GM12878 (cell line): ENCODE measurements around the gene KIF20B. TPM values are rescaled to one million over a fixed set of nuclear protein-coding genes. Genes with fewer than 3 reads are reported as not detected.

Experiments
- ATAC-seq: fragments of 200-7000 bp; cut with Tn5 transposase; 3 replicates; pipeline ENCODE4 v1.9.1; 2020; ENCODE audit warnings: mild to moderate bottlenecking, moderate library complexity
- BruUV-seq: library from RNA; stranded (reverse); fragments of 400-500 nt; replicated peaks from 2 replicates; lab custom pipeline; 2021; lab: Mats Ljungman, UMichigan
- CTCF ChIA-PET: fragments of 300-600 bp; sonication (Branson Sonifier 250); formaldehyde crosslinking; extraction: SDS; loops from one replicate; lab custom pipeline; 2021; ENCODE audit warnings: inconsistent platforms; lab: Yijun Ruan, JAX
- POLR2A ChIA-PET: fragments of 350-600 bp; formaldehyde crosslinking; extraction: SDS; loops from one replicate; lab custom pipeline; 2021; ENCODE audit warnings: inconsistent platforms; lab: Charles Lee
- RAD21 ChIA-PET: fragments of 300-600 bp; sonication (Branson Sonifier 250); formaldehyde crosslinking; loops from one replicate; lab custom pipeline; 2023; ENCODE audit warnings: antibody characterized with exemption; ENCODE audit not compliant: unreplicated experiment; lab: Charles Lee
- SMC1A ChIA-PET: fragments of 300-600 bp; sonication (Branson Sonifier 250); formaldehyde crosslinking; loops from one replicate; lab custom pipeline; 2023; ENCODE audit not compliant: unreplicated experiment, uncharacterized antibody; lab: Charles Lee
- DNase-seq: peaks from one replicate; pipeline ENCODE4 v3.0.0-alpha.2; 2011; ENCODE audit warnings: low read depth, low spot score
- FAIRE-seq: peaks from 3 replicates; lab custom pipeline; 2011; peaks lifted over from hg19 to GRCh38; lab: Jason Lieb, UNC
- H2AFZ ChIP-seq: 2 replicates; pipeline ENCODE4 v1.6.0; 2011; ENCODE audit warnings: low read depth, low read length, control low read depth; ENCODE audit not compliant: control insufficient read depth
- H3K27ac ChIP-seq: 2 replicates; pipeline ENCODE4 v1.5.1; 2011; ENCODE audit warnings: control low read depth; ENCODE audit not compliant: control insufficient read depth, insufficient read depth
- H3K27me3 ChIP-seq, 2 experiments: replicated peaks in 1 of 2; 2 replicates each; pipeline versions ENCODE4 v1.6.0 to v1.6.1; 2011; ENCODE audit warnings: low read length in 1 of 2; ENCODE audit not compliant: control insufficient read depth in 2 of 2, insufficient read depth in 2 of 2
- H3K36me3 ChIP-seq, 2 experiments: 2 replicates each; pipeline ENCODE4 v1.5.1; 2011; ENCODE audit warnings: low read length in 1 of 2; ENCODE audit not compliant: control insufficient read depth in 2 of 2, insufficient read depth in 2 of 2
- H3K4me1 ChIP-seq: 2 replicates; pipeline ENCODE4 v1.6.1; 2011; ENCODE audit warnings: mild to moderate bottlenecking, low read length, moderate library complexity, mixed read lengths; ENCODE audit not compliant: control insufficient read depth, insufficient read depth
- H3K4me2 ChIP-seq: 2 replicates; pipeline ENCODE4 v1.6.0; 2011; ENCODE audit warnings: control low read depth; ENCODE audit not compliant: control insufficient read depth, insufficient read depth
- H3K4me3 ChIP-seq: fragments of 200-600 bp; sonication (generic); 2 replicates; pipeline ENCODE4 v1.5.1; 2016
- H3K79me2 ChIP-seq: 2 replicates; pipeline ENCODE4 v1.6.0; 2011; ENCODE audit warnings: low read length; ENCODE audit not compliant: control insufficient read depth, insufficient read depth
- H3K9ac ChIP-seq: 2 replicates; pipeline ENCODE4 v1.8.0; 2011; ENCODE audit warnings: low read length, control low read depth, mixed read lengths; ENCODE audit not compliant: control insufficient read depth, insufficient read depth
- H3K9me3 ChIP-seq: replicated peaks from 3 replicates; pipeline ENCODE4 v1.5.1; 2011; ENCODE audit warnings: mild to moderate bottlenecking, low read length; ENCODE audit not compliant: control insufficient read depth, insufficient read depth
- H4K20me1 ChIP-seq: 2 replicates; pipeline ENCODE4 v1.6.0; 2011; ENCODE audit not compliant: control insufficient read depth, insufficient read depth
- EED ChIP-seq: sonication (generic); IDR thresholded peaks from 2 replicates; pipeline ENCODE4 v1.6.1; 2016; ENCODE audit warnings: antibody characterized with exemption, low read depth
- EP300 ChIP-seq, 2 experiments: fragments of 150-350 bp in 1 of 2; IDR thresholded peaks; 2 replicates each; pipeline ENCODE4 v1.6.1; 2011 to 2012; ENCODE audit warnings: low read depth in 2 of 2, low read length in 2 of 2, borderline replicate concordance in 1 of 2, improper control_type of control experiment in 1 of 2, inconsistent platforms in 1 of 2; ENCODE audit not compliant: control insufficient read depth in 1 of 2
- IKZF1 ChIP-seq: fragments of 450-650 bp; conservative IDR thresholded peaks from 2 replicates; pipeline ENCODE4 v1.6.1; 2017; ENCODE audit warnings: antibody characterized with exemption, mild to moderate bottlenecking
- IKZF2 ChIP-seq, 2 experiments: fragments of 450-650 bp; IDR thresholded peaks; 2 replicates each; pipeline ENCODE4 v1.6.1; 2017; ENCODE audit warnings: mild to moderate bottlenecking in 2 of 2, moderate library complexity in 2 of 2
- JUNB ChIP-seq: IDR thresholded peaks from 2 replicates; pipeline ENCODE4 v1.6.1; 2016; ENCODE audit warnings: antibody characterized with exemption, mild to moderate bottlenecking
- MEF2B ChIP-seq: fragments of 450-650 bp; IDR thresholded peaks from 2 replicates; pipeline ENCODE4 v1.6.1; 2018; ENCODE audit warnings: mild to moderate bottlenecking, moderate library complexity; ENCODE audit not compliant: partially characterized antibody, poor library complexity, severe bottlenecking
- NFYB ChIP-seq: IDR thresholded peaks from 2 replicates; pipeline ENCODE4 v1.6.1; 2011; ENCODE audit warnings: low read depth, mild to moderate bottlenecking, low read length, improper control_type of control experiment, moderate library complexity; ENCODE audit not compliant: insufficient read depth
- NRF1 ChIP-seq: conservative IDR thresholded peaks from 2 replicates; pipeline ENCODE4 v1.6.1; 2011; ENCODE audit warnings: mild to moderate bottlenecking, low read depth, low read length, improper control_type of control experiment
- POLR2AphosphoS2 ChIP-seq: IDR thresholded peaks from 2 replicates; pipeline ENCODE4 v1.6.1; 2011; ENCODE audit warnings: low read depth, mild to moderate bottlenecking, low read length, improper control_type of control experiment, moderate library complexity
- RAD51 ChIP-seq: fragments of 450-650 bp; IDR thresholded peaks from 2 replicates; pipeline ENCODE4 v1.6.1; 2016; ENCODE audit warnings: moderate library complexity, mild to moderate bottlenecking, inconsistent platforms
- RFX5 ChIP-seq: IDR thresholded peaks from 2 replicates; pipeline ENCODE4 v1.6.1; 2011; ENCODE audit warnings: low read depth, low read length, improper control_type of control experiment
- SMAD5 ChIP-seq: IDR thresholded peaks from 2 replicates; pipeline ENCODE4 v1.6.1; 2016; ENCODE audit warnings: antibody characterized with exemption, low read depth
- WGBS: methylation state at CpG from one replicate; pipeline ENCODE4 v1.1.6; 2016; ENCODE audit warnings: low lambda C conversion rate; ENCODE audit not compliant: insufficient replicate concordance, insufficient coverage; ENCODE audit errors: missing lambda C conversion rate; 5-methylcytosine and 5-hydroxymethylcytosine counted together
- in situ Hi-C: fragments of 300-500 bp; cut with MboI; formaldehyde crosslinking; loops from 9 replicates; pipeline ENCODE4 v1.14.3; 2018; ENCODE audit warnings: mixed read lengths
- intact Hi-C: fragments of 100-400 bp; cut with micrococcal nuclease; formaldehyde crosslinking; loops from one replicate; pipeline ENCODE4 v1.14.2; 2022; ENCODE audit not compliant: unreplicated experiment
- polyA plus RNA-seq, 11 experiments: library from polyadenylated mRNA; depleted of rRNA in 4 of 11; unstranded in 6 of 11; stranded (reverse) in 5 of 11; fragments of >200 nt; fragmentation: Nextera tagmentation in 4 of 11; fragmentation: Illumina TruSeq in 1 of 11; extraction: Ambion mirVana in 4 of 11; extraction: Trizol in 1 of 11; gene quantifications; 1 replicate in 1 of 11; 2 replicates in 10 of 11; pipeline versions ENCODE4 v1.2.1 to v1.2.3, GENCODE V29; 2011 to 2016; ENCODE audit warnings: inconsistent platforms in 2 of 11, missing spikeins in 2 of 11, low read depth in 1 of 11
- total RNA-seq, 4 experiments: library from RNA; depleted of rRNA in 3 of 4; stranded (reverse); fragments of >200 nt in 3 of 4; fragmentation: Illumina TruSeq in 1 of 4; extraction: Trizol in 1 of 4; gene quantifications; 2 replicates each; pipeline versions ENCODE4 v1.2.1 to v1.2.3, GENCODE V29; 2013 to 2021
- TF ChIP-seq, protein P1 (sequence below): IDR thresholded peaks from 2 replicates; pipeline ENCODE4 v1.6.1; 2011; ENCODE audit warnings: low read depth, low read length, improper control_type of control experiment, borderline replicate concordance

KIF20B gene
- total and polyA plus RNA-seq, 10 of the 15 experiments (the other 5 are each of a cell fraction or from before 2014, with no cell fraction given): 15.6 to 67.7 (median 44.3) TPM

DNA sequence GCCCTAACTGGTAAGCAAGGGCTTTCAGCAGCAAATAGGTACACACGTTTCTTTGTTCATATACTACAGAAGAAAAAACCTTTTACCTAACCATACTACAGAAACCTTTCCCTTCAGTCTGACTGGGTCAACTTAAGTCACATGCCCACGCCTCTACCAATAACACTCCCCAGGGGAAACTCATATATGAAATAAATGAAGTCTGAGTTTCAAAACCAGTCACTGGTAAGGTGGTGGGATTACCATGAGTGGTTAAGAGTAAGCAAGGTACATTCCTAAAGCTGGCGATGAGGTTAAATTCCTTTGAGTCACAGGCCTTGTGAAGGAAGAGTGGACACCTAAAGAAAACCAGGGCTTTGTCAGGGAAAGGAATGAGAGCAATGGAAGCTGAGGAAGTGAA, 21.4 kb upstream of the KIF20B start:
- POLR2A ChIA-PET: interaction anchor here (0.5 to 0.9 kb wide), 2 partner anchors 29 to 277 kb away, joined by 3 read pairs; no protein-coding TSS in a partner anchor
- Histone ChIP-seq H3K9ac (no peak overlapping the region), H3K4me2 (no peak overlapping the region), H3K4me3 (no peak overlapping the region), H3K36me3 (no peaks in the 10 kb centered on the region), H3K4me1 (no peaks in the 10 kb centered on the region), H3K79me2 (no peaks in the 10 kb centered on the region), H2AFZ (no peak overlapping the region; the same call in none of the 2 replicates), H3K27me3 (no peaks in the 10 kb centered on the region), H3K27ac (no peak overlapping the region), H3K9me3 (no peaks in the 10 kb centered on the region), H4K20me1 (no peaks in the 10 kb centered on the region)
- RAD21 ChIA-PET: interaction anchor here (1.0 to 1.5 kb wide), 3 partner anchors 21 to 36 kb away, joined by 3 to 4 read pairs (median 4); partner anchors contain the start of gene KIF20B
- CTCF ChIA-PET: interaction anchor here (1.1 kb wide), 2 partner anchors 10 to 12 kb away, joined by 3 read pairs; no protein-coding TSS in a partner anchor
- no TSS peak for BruUV-seq
- peak; percentile 96 for ATAC-seq
- TF ChIP-seq EP300 (IDR thresholded peaks at IDR 0.05; ENCODE audit: borderline replicate concordance in 1 of 2, control insufficient read depth in 1 of 2, low read depth in 2 of 2, low read length in 2 of 2): peak in 1 of 2 experiments; percentile 23; a peak in 1 of 4 replicates
- no peak for TF ChIP-seq RFX5
- peak; percentile 74; the same call in 1 of the 2 replicates for TF ChIP-seq RAD51
- peak; percentile 31 for TF ChIP-seq MEF2B
- TF ChIP-seq EED: 0 out of 2 replicates have a peak, but pooled peaks have one; percentile 19
- TF ChIP-seq IKZF1: 0 out of 2 replicates have a peak, but pooled peaks have one; percentile 26
- TF ChIP-seq POLR2AphosphoS2: no peak
- TF ChIP-seq, protein P1, sequence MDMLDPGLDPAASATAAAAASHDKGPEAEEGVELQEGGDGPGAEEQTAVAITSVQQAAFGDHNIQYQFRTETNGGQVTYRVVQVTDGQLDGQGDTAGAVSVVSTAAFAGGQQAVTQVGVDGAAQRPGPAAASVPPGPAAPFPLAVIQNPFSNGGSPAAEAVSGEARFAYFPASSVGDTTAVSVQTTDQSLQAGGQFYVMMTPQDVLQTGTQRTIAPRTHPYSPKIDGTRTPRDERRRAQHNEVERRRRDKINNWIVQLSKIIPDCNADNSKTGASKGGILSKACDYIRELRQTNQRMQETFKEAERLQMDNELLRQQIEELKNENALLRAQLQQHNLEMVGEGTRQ: peak; percentile 21; the same call in 1 of the 2 replicates
- peak; percentile 83 for TF ChIP-seq NFYB
- no peak for TF ChIP-seq SMAD5
- no peak for TF ChIP-seq NRF1
- TF ChIP-seq JUNB: peak; percentile 28; the same call in 1 of the 2 replicates
- TF ChIP-seq IKZF2 (IDR thresholded peaks at IDR 0.05): peak in 1 of 2 experiments; percentile 43; a peak in 1 of 4 replicates
- peak; percentile 71 for FAIRE-seq
- in situ Hi-C loops: no loop called here
- intact Hi-C loops: no loop called here
- peak; percentile 23 for DNase-seq
- SMC1A ChIA-PET: interaction anchor here (1.2 to 1.8 kb wide), 4 partner anchors 13 to 37 kb away, joined by 3 to 9 read pairs (median 6); partner anchors contain the start of gene KIF20B
- 4% methylated on average over 3 of the region's 3 CpGs for WGBS
